GM10847 (cell line): Measurements from ENCODE around the gene FMR1.

Experiments used
- POLR2A ChIP-seq: IDR thresholded peaks from 2 replicates; pipeline ENCODE4 v1.6.1; 2011; ENCODE audit not compliant: insufficient read length; ENCODE audit errors: extremely low read depth

Gene FMR1

DNA sequence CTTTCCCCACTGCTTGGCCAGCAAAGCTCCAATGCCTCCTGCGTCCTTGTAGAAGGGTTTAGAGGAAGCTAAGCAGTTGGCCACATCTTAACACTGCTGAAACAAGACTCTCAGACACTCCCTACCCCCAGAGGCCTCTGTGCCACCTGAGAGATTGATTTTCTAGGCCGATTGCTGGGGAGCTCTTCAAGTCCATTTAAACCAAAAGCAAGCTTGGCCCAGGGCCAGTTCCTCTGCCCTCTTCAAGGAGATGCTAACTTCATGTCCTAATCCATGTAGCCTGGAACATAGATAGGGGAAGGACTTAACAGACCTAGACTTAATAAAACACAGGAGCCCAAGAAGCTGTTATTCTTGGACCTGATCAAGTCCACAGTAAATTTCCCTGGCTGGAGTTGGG lies 42.3 kb downstream of the FMR1 start:
- no peak for TF ChIP-seq POLR2A

DNA sequence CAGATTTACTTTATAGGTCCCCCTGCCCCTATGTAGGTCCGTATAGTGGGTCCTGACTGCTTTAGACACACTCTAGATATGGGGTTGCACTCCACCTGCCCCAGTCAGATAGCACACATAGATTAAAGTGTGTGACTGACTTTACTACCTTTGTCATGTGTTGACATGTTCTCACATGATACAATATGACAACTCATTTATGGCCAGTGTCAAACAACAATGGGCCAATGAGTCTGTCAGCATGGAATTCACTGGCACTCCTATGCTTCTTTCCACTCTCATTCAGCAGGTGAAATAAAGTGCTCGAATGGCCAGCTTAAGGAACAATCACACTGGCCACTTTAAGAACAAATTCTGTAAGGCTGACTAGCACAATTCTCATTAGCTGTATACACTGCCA lies 45.6 kb downstream of the FMR1 start:
- no peak for TF ChIP-seq POLR2A

DNA sequence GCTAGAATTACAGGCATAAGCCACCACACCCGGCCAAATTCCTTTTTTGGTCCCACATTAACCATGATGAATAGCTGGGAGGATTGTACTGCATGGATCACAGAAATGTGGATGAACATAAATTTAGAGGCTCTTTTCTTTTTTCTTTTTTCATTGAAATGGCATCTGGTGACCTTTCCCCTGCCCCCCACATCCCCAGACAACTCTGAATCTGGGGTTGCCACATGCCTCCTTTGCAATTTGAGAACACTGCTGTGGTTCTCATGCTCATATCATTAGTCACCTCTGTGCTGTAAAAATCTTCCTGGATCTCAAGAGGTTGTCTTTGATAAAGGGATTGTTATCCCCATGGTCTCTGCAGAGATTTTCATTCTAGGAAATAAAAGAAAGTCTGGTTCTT lies 46.6 kb downstream of the FMR1 start:
- no peak for TF ChIP-seq POLR2A

DNA sequence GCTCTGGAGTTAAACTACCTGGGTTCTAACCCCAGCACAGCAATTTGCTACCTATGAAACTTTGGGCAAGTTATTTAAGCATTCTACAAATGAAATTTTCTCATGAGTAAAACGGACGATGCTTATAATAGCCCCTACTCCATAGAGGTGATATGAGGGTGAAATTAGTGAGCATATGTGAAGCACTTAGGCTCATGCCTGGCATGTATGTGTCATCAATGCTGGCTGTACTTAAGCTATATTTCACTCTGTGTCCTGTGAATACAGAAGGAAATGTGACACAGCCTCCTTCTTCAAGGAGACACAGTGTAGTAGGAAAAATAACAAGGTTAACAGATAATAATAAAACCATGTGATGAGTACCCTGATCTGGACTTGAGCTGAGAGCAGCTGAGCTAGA lies 49.0 kb downstream of the FMR1 start:
- no peak for TF ChIP-seq POLR2A

DNA sequence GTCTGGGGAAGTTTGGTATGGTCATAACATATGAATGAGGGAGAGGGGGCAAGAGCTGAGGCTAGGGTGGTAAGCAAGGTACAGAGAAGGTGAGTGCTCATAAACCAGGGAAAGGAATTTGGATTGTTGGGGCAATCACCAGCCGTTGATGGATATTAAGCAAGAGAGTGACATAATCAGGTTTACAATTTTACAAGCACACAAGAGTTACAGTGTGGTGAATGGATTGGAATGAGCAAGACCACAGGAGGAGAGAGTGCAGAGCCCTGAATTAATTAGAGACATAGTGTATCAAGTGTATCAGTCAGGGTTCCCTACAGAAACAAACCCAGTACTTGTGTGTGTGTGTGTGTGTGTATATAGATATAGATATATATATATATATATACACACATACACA lies 50.8 kb downstream of the FMR1 start:
- no peak for TF ChIP-seq POLR2A

DNA sequence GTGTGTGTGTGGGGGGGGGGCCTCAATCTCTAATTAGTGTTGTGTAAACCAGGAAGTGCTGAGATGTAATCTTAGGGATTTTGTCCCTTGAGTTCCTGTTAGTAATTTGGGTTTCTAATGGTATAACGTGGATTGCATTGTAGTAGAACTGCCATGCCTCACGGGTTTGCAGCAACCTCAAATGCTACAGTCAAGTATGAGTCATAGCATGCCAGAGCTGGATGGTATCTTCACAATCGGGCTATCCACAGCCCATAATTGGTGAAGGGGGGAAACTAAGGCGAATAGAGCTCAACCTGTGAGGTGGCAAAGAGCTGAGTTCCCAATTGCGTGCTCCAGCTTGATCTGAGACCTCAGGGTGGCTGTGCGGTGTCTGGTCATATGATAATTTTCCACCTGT lies 67.2 kb downstream of the FMR1 start:
- TF ChIP-seq POLR2A, result no peak

DNA sequence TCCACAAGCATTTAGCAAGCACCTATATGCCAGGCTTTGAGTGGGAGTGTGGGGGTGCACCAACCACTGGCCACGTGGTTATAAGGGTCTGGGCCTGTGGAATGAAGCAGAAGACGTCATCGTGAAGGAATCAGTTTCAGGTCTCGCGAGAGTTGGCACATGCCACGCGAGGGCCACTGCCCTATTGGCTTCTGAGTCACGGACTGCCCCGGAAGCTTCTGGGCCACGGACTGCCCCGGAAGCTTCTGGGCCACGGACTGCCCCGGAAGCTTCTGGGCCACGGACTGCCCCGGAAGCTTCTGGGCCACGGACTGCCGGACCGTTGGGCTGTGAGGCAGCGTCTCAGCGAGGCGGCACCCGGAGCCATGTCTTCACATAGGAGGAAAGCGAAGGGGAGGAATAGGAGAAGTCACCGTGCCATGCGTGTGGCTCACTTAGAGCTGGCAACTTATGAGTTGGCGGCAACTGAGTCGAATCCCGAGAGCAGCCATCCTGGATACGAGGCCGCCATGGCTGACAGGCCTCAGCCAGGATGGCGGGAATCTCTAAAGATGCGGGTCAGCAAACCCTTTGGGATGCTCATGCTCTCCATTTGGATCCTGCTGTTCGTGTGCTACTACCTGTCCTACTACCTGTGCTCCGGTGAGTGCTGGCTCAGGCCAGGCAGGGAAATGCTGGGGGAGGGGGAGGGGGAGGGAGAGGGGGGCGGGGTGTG lies 69.5 kb downstream of the FMR1 start, which contains the start of gene FMR1NB:
Gene FMR1NB, plus strand, starts transcription at position 300 of the 715 bp plus-strand sequence. Its CDS starts 66 bp downstream, at position 366.
- TF ChIP-seq POLR2A, result no peak
